ENCODE data around the gene GNAI3.

Gene GNAI3

GRCh38 chr1:109548321-109549267, at the start of gene GNAI3:
GNAI3 (plus strand) TSS chr1:109548615; CDS start chr1:109548721, 106 bp downstream.
- H3K4me1 Mint-ChIP-seq: peaks cover 18 to 41% of the 10 kb centered on the region in 2 donors
- no peaks in the 10 kb centered on the region for H3K27me3 Mint-ChIP-seq
- peak; percentile 93 for DNase-seq
- H3K27ac Mint-ChIP-seq: peak within 1 kb of the TSS; percentile 99
- H3K4me3 Mint-ChIP-seq: peak within 1 kb of the TSS; percentile 97 to 98
- no peaks in the 10 kb centered on the region for H3K9me3 Mint-ChIP-seq
- H3K36me3 Mint-ChIP-seq: peaks cover 3 to 4% of the 10 kb centered on the region in 2 donors
- ATAC-seq (replicated peaks): peak; percentile 96 to 97

GRCh38 chr1:109499081-109499480, 49.3 kb upstream of the GNAI3 start:
- H3K4me1 Mint-ChIP-seq: peaks cover 40 to 60% of the 10 kb centered on the region in 2 donors
- H3K36me3 Mint-ChIP-seq: peaks cover 21 to 40% of the 10 kb centered on the region in 2 donors
- H3K27ac Mint-ChIP-seq: no peak overlapping the region

GRCh38 chr1:109499661-109500536, 48.5 kb upstream of the GNAI3 start:
- ATAC-seq (replicated peaks) (peak; percentile 38 to 42), DNase-seq (no peak)
- Mint-ChIP-seq H3K4me1 (peaks cover 33 to 51% of the 10 kb centered on the region in 2 donors), H3K9me3 (no peaks in the 10 kb centered on the region), H3K27ac (no peak overlapping the region), H3K27me3 (no peaks in the 10 kb centered on the region), H3K4me3 (no peak overlapping the region), H3K36me3 (peaks cover 19 to 37% of the 10 kb centered on the region in 2 donors)

More at GRCh38 chr1:109499081-109499480, 49.3 kb upstream of the GNAI3 start:
- H3K27me3 Mint-ChIP-seq: no peaks in the 10 kb centered on the region
- H3K4me3 Mint-ChIP-seq: no peak overlapping the region
- DNase-seq (no peak), ATAC-seq (replicated peaks) (no peak)
- no peaks in the 10 kb centered on the region for H3K9me3 Mint-ChIP-seq

GRCh38 chr1:109500941-109501381, 47.5 kb upstream of the GNAI3 start:
- Mint-ChIP-seq H3K36me3 (peaks cover 18 to 33% of the 10 kb centered on the region in 2 donors), H3K27me3 (no peaks in the 10 kb centered on the region), H3K27ac (no peak overlapping the region), H3K4me1 (peaks cover 27 to 41% of the 10 kb centered on the region in 2 donors), H3K9me3 (no peaks in the 10 kb centered on the region), H3K4me3 (no peak overlapping the region)
- DNase-seq (no peak), ATAC-seq (replicated peaks) (no peak)

- H3K4me1 Mint-ChIP-seq: peaks cover 22 to 32% of the 10 kb centered on the region in 2 donors
- no peak overlapping the region for H3K27ac Mint-ChIP-seq
- DNase-seq (no peak), ATAC-seq (replicated peaks) (no peak)
- H3K4me3 Mint-ChIP-seq: no peak overlapping the region
- peaks cover 13 to 25% of the 10 kb centered on the region in 2 donors for H3K36me3 Mint-ChIP-seq
- no peaks in the 10 kb centered on the region for H3K27me3 Mint-ChIP-seq
- no peaks in the 10 kb centered on the region for H3K9me3 Mint-ChIP-seq
These were observed 46.6 kb upstream of the GNAI3 start for GRCh38 chr1:109501644-109502363.

- Mint-ChIP-seq H3K36me3 (peaks cover 11 to 24% of the 10 kb centered on the region in 2 donors), H3K4me1 (peaks cover 21 to 29% of the 10 kb centered on the region in 2 donors), H3K4me3 (no peak overlapping the region), H3K27me3 (no peaks in the 10 kb centered on the region), H3K9me3 (no peaks in the 10 kb centered on the region), H3K27ac (no peak overlapping the region)
- ATAC-seq (replicated peaks) (peak in 1 of 2 donors; percentile 34), DNase-seq (no peak)
These were observed 46.0 kb upstream of the GNAI3 start for GRCh38 chr1:109502364-109502851.

GRCh38 chr1:109503935-109504334, 44.5 kb upstream of the GNAI3 start:
- Mint-ChIP-seq H3K27ac (no peak overlapping the region), H3K4me1 (peaks cover 25% of the 10 kb centered on the region in 2 donors), H3K9me3 (no peaks in the 10 kb centered on the region), H3K36me3 (peaks cover 8 to 21% of the 10 kb centered on the region in 2 donors), H3K27me3 (peaks cover 8 to 10% of the 10 kb centered on the region in 2 donors), H3K4me3 (no peak overlapping the region)
- ATAC-seq (replicated peaks) (no peak), DNase-seq (no peak)

GRCh38 chr1:109504974-109505373, 43.4 kb upstream of the GNAI3 start:
- no peak overlapping the region for H3K27ac Mint-ChIP-seq
- no peaks in the 10 kb centered on the region for H3K9me3 Mint-ChIP-seq
- no peak for ATAC-seq (replicated peaks)
- H3K4me3 Mint-ChIP-seq: no peak overlapping the region
- H3K36me3 Mint-ChIP-seq: peaks cover 5 to 16% of the 10 kb centered on the region in 2 donors
- peaks cover 8 to 14% of the 10 kb centered on the region in 2 donors for H3K27me3 Mint-ChIP-seq
- H3K4me1 Mint-ChIP-seq: peaks cover 25 to 29% of the 10 kb centered on the region in 2 donors
- DNase-seq: no peak

- Mint-ChIP-seq H3K27me3 (peaks cover 21 to 41% of the 10 kb centered on the region in 2 donors), H3K4me3 (peak overlapping the region; percentile 88 to 89), H3K4me1 (peaks cover 19 to 20% of the 10 kb centered on the region in 2 donors), H3K36me3 (no peaks in the 10 kb centered on the region), H3K9me3 (no peaks in the 10 kb centered on the region), H3K27ac (peak overlapping the region; percentile 59)
- DNase-seq (no peak), ATAC-seq (replicated peaks) (no peak)
These were observed 40.2 kb upstream of the GNAI3 start for GRCh38 chr1:109508001-109508872.

- no peak for ATAC-seq (replicated peaks)
- no peaks in the 10 kb centered on the region for H3K9me3 Mint-ChIP-seq
- no peak for DNase-seq
These were observed 39.6 kb upstream of the GNAI3 start for GRCh38 chr1:109508873-109509175.

GRCh38 chr1:109509176-109510134, 39.0 kb upstream of the GNAI3 start, which contains the start of gene AMIGO1:
AMIGO1 (minus strand) TSS chr1:109509727; CDS start chr1:109508912, 815 bp downstream.
- peak; percentile 70 to 74 for ATAC-seq (replicated peaks)
- Mint-ChIP-seq H3K27me3 (peaks cover 21 to 41% of the 10 kb centered on the region in 2 donors), H3K4me3 (peak within 1 kb of the TSS; percentile 88 to 89), H3K36me3 (no peaks in the 10 kb centered on the region), H3K27ac (peak within 1 kb of the TSS; percentile 59), H3K9me3 (no peaks in the 10 kb centered on the region), H3K4me1 (peaks cover 19 to 20% of the 10 kb centered on the region in 2 donors)
- no peak for DNase-seq

More at GRCh38 chr1:109508873-109509175, 39.6 kb upstream of the GNAI3 start:
- H3K4me3 Mint-ChIP-seq: peak overlapping the region; percentile 88 to 89
- H3K36me3 Mint-ChIP-seq: no peaks in the 10 kb centered on the region
- H3K27me3 Mint-ChIP-seq: peaks cover 21 to 41% of the 10 kb centered on the region in 2 donors
- peak overlapping the region; percentile 59 for H3K27ac Mint-ChIP-seq
- H3K4me1 Mint-ChIP-seq: peaks cover 19 to 20% of the 10 kb centered on the region in 2 donors

Data from stimulated activated naive B cell treated with anti-CD40 and anti-IgM and Interleukin-4, amounts not matched to agents 10 μg/mL and 1 μg/mL and 100 μg/mL, for 72 hours (primary cell).